ENCODE measurements around the gene PLCL2.
"Not testable (repeated sequence)": the region's sequence is repeated elsewhere in the genome, so short reads cannot be mapped to it uniquely, and the experiment has no call there.

PLCL2 gene

GRCh38 chr3:16950282-16950681, 65.5 kb downstream of the PLCL2 start:
- no peak for DNase-seq (ENCODE audit: extremely low read depth in 1 of 2, low read depth in 1 of 2)

- DNase-seq (ENCODE audit: extremely low read depth in 1 of 2, low read depth in 1 of 2), result no peak
Measured at GRCh38 chr3:16950845-16951244, 66.1 kb downstream of the PLCL2 start.

- DNase-seq (ENCODE audit: extremely low read depth in 1 of 2, low read depth in 1 of 2), result not testable (repeated sequence)
Measured at GRCh38 chr3:16957852-16958251, 73.1 kb downstream of the PLCL2 start.

GRCh38 chr3:16960125-16960524, 75.4 kb downstream of the PLCL2 start:
- no peak for DNase-seq (ENCODE audit: extremely low read depth in 1 of 2, low read depth in 1 of 2)

- no peak for DNase-seq (ENCODE audit: extremely low read depth in 1 of 2, low read depth in 1 of 2)
Measured at GRCh38 chr3:16961621-16962205, 77.0 kb downstream of the PLCL2 start.

- DNase-seq (ENCODE audit: extremely low read depth in 1 of 2, low read depth in 1 of 2), result no peak
Measured at GRCh38 chr3:16975083-16975482, 90.3 kb downstream of the PLCL2 start.

- DNase-seq (ENCODE audit: extremely low read depth in 1 of 2, low read depth in 1 of 2), result no peak
Measured at GRCh38 chr3:16978234-16978920, 93.6 kb downstream of the PLCL2 start.

GRCh38 chr3:16978921-16979271, 94.1 kb downstream of the PLCL2 start:
- DNase-seq (ENCODE audit: extremely low read depth in 1 of 2, low read depth in 1 of 2), result no peak

GRCh38 chr3:16979769-16980515, 95.2 kb downstream of the PLCL2 start:
- not testable (repeated sequence) for DNase-seq (ENCODE audit: extremely low read depth in 1 of 2, low read depth in 1 of 2)

- not testable (repeated sequence) for DNase-seq (ENCODE audit: extremely low read depth in 1 of 2, low read depth in 1 of 2)
Measured at GRCh38 chr3:16980526-16980925, 95.8 kb downstream of the PLCL2 start.

GRCh38 chr3:16982460-16982859, 97.7 kb downstream of the PLCL2 start:
- no peak for DNase-seq (ENCODE audit: extremely low read depth in 1 of 2, low read depth in 1 of 2)

GRCh38 chr3:16985608-16986007, 100.9 kb downstream of the PLCL2 start:
- no peak for DNase-seq (ENCODE audit: extremely low read depth in 1 of 2, low read depth in 1 of 2)

- DNase-seq (ENCODE audit: extremely low read depth in 1 of 2, low read depth in 1 of 2), result no peak
Measured at GRCh38 chr3:16987141-16987540, 102.4 kb downstream of the PLCL2 start.

- no peak for DNase-seq (ENCODE audit: extremely low read depth in 1 of 2, low read depth in 1 of 2)
Measured at GRCh38 chr3:16990163-16990562, 105.4 kb downstream of the PLCL2 start.

- DNase-seq (ENCODE audit: extremely low read depth in 1 of 2, low read depth in 1 of 2), result no peak
Measured at GRCh38 chr3:16992198-16992597, 107.4 kb downstream of the PLCL2 start.

GRCh38 chr3:16993227-16993626, 108.5 kb downstream of the PLCL2 start:
- DNase-seq (ENCODE audit: extremely low read depth in 1 of 2, low read depth in 1 of 2), result no peak

- no peak for DNase-seq (ENCODE audit: extremely low read depth in 1 of 2, low read depth in 1 of 2)
Measured at GRCh38 chr3:16994854-16995525, 110.2 kb downstream of the PLCL2 start.

GRCh38 chr3:16995601-16996000, 110.8 kb downstream of the PLCL2 start:
- no peak for DNase-seq (ENCODE audit: extremely low read depth in 1 of 2, low read depth in 1 of 2)

- no peak for DNase-seq (ENCODE audit: extremely low read depth in 1 of 2, low read depth in 1 of 2)
Measured at GRCh38 chr3:16998236-16998923, 113.6 kb downstream of the PLCL2 start.

GRCh38 chr3:16999161-16999560, 114.4 kb downstream of the PLCL2 start:
- DNase-seq (ENCODE audit: extremely low read depth in 1 of 2, low read depth in 1 of 2), result no peak

- no peak for DNase-seq (ENCODE audit: extremely low read depth in 1 of 2, low read depth in 1 of 2)
Measured at GRCh38 chr3:16999871-17000270, 115.1 kb downstream of the PLCL2 start.

Measured in stimulated activated CD8-positive, alpha-beta memory T cell treated with anti-CD3 and anti-CD28 coated beads, Interleukin-7, amount 100 ng/mL, for 48 hours (primary cell).